Measurements from ENCODE around the gene PCBP4.

PCBP4 gene

DNA sequence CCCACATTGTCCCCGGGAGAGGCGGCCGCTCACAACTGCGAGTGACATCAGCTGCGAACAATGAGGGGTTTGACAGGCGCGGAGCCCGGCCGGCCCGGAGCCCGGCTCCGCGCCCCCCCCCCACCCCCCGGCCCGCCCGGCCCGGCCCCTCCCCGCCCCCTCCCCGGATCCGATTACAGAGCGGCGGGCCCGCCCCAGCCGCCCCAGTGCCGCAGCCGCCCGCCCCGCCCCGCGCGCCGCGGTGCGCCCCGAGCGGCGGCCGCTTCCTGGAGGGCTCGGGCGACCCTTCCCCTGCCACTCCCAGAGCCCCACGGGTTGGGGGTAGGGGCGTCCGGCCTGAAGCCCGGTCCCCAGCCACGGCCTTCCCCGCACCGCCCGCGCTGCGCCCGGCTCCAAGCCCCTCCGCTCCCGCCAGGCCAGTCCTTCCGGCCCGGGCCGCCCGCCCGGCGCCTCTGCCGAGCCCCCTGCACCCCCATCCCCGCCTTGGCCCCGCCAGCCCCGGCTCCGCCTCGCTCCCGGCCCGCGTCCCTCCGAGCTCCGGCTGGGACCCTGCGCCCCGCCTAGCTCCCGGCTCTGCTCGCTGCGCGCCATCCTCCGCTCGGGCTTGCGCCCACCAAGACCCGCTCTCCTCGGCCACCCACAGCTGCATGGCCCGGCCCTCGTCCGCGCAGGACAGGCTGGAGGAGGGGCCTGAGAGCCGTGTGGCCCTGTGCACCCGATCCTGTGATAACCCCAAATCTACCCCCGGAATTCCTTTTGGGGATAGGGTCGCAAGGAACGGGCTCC, at the start of gene PCBP4:
Gene PCBP4 (minus strand): TSS at position 71 of the 786 bp plus-strand sequence. CDS start 6,214 bp downstream, outside the sequence.
- DNase-seq = no peak

DNA sequence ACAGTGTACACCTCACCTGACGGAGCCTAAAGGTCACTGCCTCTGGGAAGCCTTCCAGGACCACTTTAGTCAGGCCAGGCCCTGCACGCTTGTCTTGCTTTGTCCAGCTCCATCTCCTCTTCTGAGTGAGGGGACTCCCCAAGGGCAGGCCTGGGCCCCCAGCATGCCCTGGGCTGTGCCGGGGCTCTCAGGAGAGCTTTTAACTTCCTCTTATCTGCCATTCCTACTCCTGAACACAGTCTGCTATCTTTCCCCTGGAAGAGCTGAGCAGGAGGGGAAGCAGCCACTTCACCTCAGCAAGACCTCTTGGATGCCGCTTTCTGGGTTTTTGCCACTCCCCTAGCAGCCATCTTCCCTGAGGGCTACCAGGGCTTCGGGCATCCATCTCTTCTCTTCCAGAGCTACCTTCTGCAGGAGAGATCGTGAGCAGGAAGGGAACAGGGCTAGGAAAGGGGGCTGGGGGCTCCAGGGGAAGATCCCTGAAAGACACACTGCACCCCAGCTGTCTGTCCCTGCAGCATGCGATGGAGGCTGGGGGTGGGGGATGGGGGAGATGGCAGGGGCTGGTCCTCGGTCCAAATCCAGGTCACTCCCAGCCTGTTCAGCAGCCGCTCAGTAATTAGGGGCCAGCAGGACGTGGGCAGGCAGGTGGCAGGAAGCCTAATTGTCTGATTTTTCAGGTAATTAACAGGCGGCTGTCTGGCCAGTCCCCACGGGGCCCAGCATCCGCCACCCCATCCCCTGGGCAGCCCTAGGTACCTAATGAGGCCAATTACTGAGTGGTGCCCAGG, 48.4 kb upstream of the PCBP4 start:
- no peak for DNase-seq

DNA sequence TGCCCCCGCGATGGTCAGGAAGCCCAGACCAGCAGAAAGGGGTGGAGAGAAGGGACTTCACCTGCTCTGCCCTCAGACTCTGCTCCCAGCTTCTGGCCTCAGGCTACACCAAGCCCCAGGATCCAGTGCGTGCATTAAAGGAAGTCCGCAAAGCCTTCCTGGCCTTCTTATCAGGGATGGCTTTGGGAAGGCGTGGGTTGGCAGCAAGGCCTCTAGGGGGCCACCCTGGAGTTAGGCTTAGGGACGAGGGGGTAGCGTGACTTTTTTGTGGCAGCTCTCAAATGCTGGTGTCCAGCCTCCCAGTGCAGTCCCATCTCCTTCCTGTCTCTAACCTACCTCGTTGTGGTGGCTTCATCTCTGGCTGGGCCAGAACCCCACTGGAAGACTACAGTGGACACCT, 47.4 kb upstream of the PCBP4 start:
- DNase-seq = no peak

DNA sequence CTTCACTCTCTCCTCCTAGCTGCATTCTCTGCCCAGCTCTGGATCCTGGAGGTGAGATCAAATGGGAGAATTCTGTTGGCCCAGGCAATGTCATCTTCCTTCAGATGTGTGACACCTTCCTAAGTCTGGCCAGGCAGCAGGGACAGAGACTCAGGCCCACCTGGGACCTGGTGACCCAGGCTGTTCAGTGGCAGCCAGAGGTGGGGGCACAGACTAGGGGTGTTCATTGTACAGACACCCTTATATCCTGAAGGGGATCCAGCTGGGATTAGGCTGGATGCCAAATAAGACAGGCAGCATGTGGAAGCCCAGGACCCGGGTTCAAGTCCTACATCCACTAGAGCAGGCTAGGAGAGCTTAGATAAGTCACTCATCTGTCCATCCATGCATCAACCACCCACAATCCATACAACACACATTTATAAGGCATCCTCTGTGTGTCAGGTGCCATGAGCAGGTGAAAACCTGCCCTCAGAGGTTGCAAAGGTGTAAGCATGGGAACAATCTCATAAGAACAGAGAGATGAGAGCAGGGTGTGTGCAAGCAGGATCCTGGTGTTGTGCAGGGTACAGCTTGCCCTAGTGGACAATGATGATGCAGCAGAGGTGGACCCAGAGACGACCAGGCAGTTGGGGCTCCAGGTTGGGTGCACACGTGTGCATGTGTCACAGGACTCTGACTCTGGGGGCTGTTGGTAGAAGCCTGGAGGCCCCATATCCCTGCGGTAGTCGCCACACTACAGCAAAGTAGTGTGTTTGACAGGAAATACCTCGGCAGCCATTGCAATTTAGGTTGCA, 46.7 kb upstream of the PCBP4 start:
- no peak for DNase-seq

DNA sequence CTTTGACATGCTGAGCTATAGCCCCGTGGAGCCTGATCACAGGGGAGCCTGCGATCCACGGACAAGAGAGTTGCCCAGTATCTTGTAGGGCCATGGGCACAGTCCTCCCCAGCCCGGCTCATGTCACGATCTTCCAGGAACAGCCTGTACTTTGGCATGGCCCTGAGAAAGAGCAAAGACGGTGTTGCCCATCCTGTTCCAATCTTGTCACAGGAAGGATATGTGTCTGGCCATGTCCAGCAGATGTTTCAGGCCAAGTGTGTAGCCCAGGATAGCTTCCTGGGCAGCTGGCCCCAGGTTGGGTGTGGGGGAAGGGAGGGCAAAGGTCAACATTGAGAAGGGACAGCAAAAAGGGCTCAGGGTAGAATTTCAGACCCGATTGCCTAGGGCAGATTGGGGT, 45.4 kb upstream of the PCBP4 start:
- no peak for DNase-seq

DNA sequence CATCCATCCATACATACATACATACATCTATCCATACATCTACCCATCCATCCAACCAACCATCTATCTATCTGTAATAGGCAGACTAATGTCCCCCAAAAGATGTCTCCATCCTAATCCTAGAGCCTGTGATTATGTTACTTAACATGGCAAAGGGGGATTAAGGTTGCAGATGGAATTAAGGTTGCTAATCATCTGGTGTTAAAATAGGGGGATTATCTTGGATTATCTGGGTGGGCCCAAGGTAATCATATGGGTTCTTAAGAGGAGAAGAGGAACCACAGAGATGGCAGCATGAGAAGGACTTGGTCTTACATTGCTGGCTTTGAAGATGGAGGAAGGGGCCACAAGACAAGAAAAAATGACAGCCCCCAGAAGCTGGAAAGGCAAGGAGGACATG, 43.2 kb upstream of the PCBP4 start:
- no peak for DNase-seq

DNA sequence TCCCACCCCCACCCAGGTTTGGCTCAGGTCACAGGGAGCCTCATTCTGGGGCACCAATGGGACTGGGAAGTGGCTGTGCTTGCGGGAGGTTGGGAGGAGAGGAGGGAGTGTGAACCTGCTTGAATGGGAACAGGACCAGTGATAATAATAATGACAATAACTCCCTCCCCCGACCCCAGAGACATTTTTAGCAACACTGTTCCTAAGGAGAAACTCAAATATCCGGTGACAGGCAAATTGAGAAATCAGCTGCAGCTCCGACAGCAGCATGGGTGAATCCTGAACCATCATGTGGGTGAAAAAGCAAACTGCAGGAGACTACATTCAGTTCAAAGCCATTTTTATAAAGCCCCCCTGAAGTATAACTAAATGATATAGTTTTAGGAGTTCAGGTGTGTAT, 40.0 kb upstream of the PCBP4 start:
- DNase-seq = no peak

DNA sequence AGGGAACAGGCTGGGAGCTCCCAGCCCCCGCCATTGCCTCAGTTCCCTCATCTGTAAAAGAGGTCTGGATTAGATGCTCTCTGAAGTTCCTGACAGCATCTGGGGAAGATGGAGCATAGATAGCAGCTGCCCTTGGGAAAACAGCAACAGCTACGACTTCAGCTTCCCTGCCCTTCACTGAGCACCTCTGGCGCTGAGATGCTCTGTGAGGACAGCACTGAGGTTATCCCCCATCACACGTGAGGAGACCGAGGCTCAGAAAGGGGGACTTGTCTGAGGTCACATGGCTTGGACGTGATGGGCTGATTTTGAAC, 39.5 kb upstream of the PCBP4 start:
- no peak for DNase-seq

DNA sequence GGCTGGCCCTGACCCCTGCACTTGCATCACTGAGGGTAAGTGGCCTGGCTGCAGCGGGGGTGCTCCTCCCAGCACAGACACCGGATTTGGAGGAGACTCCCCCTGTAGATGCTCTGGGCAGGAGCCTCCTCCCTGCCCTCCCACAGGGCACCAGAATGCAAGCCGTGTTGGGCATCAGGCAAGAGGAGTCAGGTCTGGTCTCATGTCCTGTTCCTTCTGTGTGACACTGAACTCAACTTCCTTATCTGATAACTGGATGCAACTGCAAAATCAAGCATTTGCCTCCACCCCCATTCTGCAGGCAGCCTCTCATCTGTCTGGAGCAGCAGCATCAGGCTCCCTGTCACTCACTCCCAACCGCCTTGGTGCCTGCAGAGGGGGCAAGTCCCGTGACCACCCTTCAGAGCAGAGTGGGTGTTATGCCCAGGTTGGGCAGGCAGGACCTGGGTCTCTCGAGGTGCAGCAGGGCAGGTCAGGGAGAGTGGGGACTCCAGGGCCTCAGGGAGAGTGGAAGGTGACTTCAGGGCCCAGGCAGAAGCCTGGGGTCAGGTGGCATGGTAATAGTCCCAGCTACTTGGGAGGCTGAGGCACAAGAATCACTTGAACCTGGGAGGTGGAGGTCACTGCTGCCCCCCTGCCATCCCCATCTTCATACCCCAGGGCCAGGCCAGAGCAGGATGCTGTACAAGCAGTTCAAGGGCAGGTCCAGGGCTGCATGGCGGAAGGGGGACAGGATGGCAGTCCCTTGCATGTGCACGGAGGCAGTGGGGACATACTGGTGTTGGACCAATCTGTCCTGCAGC, 39.0 kb upstream of the PCBP4 start:
- peak in 1 of 2 donors; percentile 62 for DNase-seq

DNA sequence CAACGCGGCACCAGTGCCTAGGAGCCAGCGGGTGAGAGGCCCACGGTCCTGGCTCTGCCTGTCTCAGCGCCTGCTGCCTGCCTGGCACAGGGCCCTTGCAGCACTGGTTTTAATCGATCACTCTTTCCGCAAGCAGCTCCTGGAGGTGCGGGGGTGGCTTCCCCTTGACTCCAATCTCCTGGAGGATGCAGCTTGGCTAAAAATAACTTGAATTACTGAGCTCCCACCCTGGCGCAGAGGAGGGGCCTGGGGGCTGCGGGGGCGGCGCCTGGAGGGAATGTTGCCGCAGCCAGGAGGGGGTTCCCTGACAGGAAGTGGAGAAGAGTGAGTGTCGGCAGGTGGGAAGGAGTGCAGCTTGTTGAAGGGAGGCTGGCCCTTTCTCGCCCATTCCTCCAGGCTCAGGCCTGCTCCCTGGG, 38.3 kb upstream of the PCBP4 start:
- DNase-seq = no peak

DNA sequence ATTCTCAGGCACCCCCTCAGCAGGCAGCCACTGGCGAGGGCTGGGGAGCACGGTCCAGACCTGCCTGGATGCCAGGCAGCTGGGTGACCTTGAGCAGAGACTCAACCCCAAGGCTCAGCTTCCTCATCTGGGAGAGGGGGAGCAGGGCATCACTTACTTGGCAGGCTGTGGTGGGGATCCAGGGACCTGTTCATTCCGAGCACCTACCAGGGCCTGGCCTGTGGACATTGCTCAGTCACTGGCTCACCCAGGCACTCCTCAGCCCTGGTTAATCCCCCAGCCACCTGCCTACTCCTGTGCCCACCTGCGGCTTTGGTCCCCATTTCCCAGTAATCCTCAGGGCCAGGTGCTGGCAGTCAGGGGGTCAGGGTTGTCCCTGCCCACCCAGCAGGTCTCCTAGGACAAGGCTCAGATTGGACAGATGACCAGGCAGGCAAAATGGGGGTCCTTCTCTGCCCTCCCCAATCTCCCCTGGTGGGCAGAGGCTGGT, 37.7 kb upstream of the PCBP4 start:
- DNase-seq = no peak

DNA sequence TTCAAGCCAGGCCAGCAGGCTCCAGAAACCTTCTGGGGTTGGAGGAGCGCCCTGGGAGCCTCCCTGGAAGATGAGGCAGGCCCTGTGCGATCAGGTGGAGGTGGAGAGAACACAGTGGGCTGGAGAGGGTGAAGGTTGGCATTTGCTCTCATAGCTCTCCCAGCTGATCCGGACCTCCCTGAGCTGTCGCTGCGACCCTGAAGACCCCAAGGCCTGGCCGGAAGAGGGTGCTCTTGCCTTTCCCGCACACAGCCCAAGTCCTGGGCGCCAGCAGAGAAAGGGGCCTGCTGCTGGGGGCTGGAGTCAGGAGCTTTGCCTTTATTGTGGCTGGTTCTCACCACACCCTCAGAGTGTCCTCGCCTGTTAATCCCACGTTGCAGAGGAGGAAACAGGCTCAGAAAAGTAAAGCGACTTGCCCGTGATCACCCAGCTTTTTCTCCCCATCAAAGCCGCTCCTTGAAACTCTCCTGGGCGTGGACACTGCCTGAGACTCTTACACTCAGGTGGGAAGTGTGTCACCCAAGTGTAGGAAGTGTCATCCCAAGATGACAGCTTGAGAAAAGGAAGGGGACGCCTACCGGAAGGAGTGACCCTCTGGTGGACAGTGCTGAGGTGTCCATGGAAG, 37.0 kb upstream of the PCBP4 start:
- DNase-seq = no peak

DNA sequence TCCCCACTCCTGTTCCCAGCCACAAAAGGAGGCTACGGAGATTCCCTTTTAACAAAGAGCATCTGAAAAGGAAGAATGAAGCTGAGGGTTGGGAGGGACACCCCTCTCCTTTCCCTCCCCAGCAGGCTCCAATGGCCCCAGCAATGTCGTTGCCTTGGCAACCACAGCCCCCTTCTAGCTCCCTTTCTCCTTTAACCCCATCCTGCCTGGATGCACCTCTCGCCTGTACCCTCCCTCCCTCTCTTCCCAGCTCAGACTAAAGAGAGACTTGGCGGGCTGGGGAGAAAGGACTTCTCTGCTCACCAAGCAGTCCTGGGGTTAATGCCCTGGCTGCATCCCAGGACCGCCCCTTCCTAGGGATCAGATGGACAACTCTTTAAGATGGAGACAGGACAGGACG, 35.5 kb upstream of the PCBP4 start:
- DNase-seq = no peak

DNA sequence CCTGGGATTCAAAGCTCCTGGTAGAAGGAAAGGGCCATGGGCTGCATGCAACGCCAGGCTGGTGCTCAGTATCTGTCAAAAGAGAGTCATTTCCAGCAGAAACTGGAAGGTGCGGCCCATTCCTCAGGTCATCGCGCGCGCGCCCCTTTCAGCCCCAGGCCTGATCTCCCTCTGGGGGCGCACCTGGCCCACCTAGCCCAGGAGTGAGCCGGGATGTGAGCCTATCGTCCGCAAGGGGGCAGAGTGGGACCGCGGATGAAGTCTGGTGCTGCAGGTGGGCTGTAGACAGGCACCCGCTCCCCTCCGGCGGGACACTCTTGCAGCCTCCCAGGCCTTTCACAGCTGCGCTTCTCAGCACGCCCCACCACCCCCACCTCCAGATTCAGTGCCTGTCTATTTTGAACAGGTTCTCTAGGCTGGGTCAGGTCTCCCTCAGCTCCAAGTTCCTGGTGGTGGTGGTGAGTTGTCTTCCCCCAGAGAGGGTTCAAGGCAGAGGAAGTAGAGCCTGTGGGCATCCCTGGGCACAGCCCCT, 34.3 kb upstream of the PCBP4 start:
- peak; percentile 32 to 56 for DNase-seq

DNA sequence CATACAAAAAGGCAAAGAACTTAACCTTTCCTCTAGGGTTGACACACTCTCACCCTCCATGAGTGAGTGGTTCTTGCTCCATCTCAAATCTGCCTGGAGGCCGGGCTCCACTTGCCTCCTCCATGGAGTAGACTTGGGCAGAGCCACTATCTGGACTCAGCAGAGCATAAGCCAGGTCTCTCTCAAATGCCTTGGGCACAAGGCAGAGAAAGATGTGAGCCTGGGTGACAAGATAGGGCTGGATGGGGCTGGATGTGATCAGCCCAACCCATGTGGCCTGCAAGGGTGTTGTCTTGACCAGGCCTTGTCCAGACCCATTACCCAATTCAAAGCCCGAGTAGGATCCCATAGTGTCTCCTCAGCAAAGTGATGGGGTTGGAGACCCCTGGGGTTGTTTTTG, 32.6 kb upstream of the PCBP4 start:
- DNase-seq = no peak

DNA sequence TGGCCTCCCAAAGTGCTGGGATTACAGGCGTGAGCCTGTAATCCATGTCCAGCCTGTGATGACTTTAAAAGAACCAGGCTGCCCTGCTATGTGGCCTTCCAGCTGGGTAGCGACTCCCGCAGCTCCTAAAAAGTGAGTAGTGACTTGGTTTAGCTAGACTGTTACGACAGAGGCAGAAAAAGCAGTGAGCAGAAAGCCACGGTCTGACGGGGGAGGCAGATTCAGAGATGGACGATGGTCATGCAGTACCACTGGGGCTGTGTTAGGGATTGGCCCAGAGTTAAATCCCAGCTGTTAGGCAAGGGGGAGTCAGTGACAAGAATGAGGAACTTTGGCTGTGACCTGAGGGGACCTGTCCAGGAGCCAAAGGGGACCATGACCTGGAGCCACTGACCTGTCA, 31.5 kb upstream of the PCBP4 start:
- DNase-seq = no peak

DNA sequence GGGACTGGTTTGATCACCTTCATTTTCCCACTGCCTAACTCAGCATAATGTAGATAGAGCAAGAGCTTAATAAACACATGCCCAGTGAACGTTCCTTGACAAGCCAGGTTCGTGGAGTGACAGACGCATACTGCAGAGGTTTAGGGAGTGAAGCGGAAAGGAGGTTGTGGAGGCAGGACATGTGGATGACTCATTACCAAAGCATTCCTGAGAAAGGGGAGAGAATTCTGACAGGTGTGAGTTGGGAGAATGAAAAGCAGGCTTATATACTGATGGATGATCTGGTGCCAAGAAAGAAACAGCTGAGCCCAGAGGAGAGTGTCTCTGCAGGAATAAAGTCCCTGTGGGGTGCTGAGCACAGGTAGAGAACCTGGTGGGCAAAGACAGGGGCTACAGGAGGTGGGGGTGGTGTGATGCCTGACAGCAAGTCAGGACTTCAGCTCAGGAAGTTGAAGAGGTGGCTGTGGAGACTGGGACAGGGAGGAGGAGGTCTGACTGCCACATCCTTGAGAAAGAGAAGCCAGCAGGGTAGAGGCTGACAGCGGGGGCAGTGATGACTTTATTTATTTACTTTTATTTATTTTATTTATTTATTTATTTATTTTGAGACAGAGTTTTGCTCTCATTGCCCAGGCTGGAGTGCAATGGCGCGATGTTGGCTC, 30.8 kb upstream of the PCBP4 start:
- no peak for DNase-seq

DNA sequence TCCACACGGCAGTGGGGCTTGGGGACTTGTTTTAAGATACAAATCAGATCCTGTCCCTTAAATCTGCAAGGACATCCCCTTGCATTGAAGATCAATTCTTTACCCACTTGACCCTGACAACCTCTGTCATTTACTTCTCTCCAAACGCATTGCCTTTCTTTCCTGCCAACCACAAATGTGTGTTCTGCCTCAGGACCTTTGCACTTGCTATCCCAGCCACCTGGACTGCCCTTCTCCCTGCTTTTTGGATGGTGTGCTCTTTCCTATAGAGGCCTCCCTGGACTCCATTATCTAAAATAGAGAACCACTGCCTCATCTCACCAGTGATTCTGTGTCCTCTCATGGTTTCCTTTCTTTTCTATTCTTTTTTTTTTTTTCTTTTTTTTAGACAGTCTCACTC, 29.9 kb upstream of the PCBP4 start:
- DNase-seq = no peak

DNA sequence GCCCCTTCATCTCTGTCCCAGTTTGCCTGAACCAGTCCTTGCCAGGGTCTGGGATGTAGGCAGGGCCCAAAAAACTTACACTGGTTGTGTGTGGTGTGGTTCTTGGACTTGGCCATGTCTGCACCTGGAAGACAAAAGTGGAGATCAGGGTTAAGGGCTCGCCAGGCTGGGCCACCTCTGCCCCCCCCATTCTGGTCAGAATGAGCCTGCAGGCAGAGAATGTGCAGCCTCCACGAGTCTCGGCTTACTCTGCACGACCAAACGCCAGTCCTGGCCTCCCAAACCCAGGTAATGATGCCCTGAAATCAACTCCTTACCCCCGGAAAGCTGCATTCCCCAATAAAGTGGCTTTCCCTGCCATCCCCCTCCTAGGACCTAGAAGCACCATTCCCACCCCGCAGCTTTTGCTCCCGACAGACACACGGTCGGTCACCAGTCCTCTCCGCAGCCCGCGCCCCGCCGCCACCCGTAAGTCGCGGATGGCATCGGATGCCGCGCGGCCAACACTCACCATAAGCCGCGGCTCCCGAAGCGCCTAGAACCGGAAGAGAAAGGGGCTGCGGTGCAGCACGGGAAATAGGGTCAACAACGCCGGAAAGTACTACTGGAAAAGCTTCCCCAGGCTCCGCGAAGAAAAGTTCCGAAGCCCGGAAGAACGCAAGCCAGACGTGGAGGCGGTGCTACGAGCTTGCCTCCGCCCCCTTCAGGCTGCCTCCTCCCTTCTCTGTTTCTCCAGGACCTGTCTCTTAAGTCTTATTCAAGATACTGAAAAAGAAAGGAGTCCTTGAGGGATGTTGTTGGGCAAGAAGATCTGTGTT, 28.3 kb upstream of the PCBP4 start, which contains the start of gene RPL29:
Gene RPL29 (minus strand): TSS at position 550 of the 818 bp plus-strand sequence. CDS start 434 bp downstream, at position 116.
- peak; percentile 73 to 98 for DNase-seq

DNA sequence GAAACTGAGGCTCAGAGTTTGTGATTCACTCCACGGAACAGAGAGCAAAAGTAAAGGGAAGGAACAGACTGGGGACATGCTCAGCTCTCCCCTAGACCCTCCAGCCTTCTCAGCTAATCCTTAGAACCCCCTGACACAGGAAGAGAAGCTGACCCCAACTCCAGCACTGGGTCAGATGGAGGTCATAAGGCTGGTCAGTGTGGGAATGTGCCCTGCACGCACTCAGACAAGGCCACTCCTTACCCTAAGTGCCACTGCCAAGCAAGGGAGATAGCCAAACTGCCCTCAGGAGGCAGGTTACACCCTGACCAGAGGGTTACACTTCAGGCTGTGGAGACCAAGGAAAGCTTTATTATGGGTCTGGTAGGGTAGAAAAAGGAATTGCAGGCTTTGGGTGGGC, 27.3 kb upstream of the PCBP4 start:
- no peak for DNase-seq

All from bone marrow (tissue), 2 donors.